Stimulated activated CD4-positive, alpha-beta T cell treated with anti-CD3 and anti-CD28 coated beads, Interleukin-12 subunit alpha, Interleukin-12 subunit beta, amount 100 ng/mL, for 4 hours (primary cell): ENCODE measurements around the gene F3.

Experiments
- DNase-seq: peaks from one replicate; pipeline ENCODE4 v3.0.0-alpha.2; 2020

F3 gene

DNA sequence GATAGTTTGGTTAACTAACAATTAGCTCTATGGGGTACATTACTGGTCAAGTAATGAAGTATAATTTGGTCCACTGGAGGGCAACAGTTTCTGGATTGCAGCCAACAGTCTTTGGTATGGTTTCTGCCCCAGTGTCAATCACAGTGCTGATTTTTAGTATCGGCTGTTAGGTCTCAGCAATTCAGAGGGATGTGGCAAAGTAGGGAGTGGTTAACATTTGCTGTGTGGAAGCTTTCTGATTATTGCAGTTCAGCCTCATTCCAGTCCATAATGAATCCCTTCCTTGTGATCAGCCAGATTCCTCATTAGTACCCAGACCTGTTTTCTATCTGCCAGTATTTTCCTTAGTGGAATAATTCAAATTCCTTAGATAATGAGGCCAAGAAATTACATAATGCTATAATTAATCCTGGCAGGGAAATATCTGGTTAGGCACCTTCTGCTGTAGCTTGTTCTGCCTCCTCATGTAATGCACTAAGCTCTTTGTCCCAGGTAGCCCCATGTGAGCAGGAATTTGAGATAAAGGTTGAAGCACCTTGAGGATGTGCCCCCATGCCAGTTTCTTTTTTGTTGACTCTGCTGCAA lies 14.0 kb downstream of the F3 start:
- DNase-seq, result no peak

DNA sequence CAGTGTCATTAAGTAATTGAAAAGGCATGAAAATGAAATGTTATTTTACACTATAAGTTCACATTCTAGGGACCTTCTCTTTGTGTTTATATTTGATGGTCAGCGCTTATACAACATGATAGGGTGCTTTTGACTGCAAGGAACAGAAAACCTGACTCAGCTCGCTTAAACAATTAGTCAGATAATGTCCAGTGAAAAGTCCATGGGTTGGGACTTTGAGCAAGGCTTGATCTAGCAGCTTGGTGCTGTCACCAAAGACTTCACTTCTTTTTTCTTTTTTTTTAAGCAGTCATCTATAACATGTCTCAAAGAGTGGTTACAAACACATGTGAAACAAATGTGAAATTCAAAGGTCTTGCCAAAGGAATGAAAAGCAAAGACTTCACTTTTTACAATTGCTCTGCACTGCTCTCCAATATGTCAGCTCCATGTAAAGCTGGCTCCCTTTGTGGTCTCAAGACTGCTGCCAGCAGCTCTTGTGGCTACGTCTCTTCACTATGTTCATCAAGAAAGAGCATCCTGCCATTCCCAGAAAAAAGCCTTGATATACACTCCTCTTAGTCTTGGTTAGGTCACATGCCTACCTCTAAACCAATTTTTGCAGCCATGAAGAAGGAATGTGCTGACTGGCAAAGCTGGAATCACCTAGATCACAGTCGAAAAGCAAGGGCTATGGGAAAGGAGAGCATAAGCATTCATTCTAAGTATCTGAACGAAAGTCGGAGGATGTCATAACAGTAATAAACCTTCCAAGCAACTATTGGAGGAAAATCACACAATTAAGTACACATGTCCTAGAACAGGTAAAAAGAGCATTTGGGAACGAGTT lies 15.2 kb downstream of the F3 start:
- no peak for DNase-seq

DNA sequence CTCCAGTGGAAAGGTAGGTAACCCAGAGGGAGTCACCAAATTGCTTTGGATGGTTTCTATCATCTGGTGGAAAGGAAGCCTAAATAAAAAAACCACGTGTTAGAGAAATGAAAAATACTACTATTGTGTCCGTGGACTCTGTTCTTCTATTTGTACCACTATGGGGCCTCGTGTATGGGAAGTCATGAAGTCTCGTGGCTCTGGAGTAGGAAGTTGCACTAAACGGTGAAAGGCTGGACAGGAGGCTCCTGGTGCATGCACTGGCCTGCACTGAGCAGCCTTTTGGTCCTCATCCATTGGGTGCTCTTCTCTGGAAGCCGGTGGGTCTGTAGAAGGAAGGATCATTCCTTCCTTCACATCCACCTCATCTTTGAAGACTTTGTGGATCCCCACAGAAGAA lies 17.0 kb downstream of the F3 start:
- DNase-seq, result no peak

DNA sequence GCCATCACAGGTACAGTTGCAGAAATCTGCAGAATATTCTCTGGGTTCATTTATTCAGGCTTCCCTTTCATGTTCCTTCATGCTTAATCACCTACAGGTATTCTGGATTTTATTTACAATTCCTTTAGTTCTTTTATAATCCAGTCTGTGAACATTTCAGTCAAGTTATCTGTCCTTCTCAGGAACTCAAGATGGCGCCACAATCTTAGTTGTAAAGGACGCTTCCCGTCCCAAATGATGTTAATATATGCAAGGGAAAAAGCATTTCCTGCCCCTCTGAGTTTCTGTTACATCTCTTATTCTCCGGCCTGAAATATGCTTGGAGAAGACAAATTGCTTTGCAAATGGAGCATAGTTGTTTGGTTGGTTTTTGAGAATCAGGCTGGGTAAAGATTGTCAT lies 19.3 kb downstream of the F3 start:
- DNase-seq, result no peak

DNA sequence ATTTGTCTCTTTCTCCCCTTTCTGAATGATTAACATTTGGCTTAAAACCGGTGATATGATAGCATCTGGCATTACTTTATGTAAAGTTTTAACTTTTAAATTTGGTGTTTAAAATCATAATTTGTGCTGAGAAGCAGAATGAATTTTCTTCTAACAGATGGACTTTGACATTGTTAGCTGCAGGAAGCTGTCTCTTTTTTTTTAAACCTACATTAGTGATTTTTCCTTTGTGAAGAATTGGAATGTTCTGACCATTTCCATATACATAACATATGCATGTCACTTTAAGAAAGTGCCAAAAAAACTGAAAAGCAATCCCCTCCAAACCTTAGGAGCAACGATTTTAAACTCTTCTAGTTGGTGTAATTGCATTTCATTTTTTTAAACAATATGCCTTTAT lies 22.2 kb downstream of the F3 start:
- no peak for DNase-seq

DNA sequence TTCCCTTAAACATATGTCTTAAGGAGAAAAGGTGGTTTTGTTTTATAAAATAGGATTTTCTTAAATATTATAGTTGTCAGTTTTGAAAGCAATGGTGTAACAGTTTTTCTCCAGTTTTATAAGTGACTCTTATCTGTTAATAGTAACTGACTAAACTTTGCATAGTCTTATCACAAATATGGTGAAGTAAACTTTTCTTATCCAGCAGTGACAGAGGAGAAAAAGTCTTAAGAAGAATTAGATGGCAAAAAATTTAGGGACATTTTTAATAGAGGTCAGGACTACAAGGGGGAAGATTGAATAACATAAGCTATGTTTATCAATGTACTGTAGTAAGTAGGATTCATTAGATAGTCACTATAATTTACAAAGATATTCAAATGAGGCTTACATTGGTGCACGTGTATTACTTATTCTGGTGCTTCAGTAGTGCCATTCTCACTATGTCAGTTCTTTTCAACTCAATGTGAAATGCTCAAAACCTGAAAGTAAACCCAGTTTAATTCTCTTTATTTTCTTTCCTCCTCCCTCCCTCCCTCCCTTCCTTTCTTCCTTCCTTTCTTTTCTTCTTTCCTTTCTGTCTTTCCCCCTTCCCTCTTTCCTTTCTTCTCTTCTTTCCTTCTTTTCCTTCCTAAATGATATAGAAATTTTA lies 26.1 kb downstream of the F3 start:
- no peak for DNase-seq

DNA sequence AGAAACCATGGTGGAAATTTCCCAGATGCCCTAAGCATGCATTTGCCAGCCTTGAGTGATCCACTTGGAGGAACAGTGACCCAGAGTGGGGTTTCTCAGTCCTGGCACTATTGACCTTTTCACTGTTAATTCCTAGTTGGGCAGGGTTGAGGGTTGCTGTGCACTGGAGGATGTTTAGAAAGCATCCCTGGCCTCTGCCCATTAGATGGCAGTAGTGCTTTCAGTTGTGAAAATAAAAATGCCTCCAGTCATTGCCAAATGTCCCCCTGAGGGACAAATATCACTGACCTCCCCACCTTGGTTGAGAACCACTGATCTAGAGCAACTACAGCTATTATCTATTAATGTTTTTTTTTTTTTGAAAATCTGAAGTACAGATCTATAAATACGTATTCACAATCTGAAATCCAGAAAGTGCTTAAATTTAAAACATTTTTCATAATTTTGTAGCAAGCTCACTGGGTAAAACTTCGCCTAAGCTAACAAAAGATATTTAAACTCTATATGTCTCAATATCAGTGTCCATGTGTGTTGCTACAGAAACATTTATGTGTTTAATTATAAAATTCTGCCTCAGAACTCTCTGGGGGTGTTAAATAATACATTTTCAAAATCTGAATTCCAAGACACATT lies 27.3 kb downstream of the F3 start:
- no peak for DNase-seq

DNA sequence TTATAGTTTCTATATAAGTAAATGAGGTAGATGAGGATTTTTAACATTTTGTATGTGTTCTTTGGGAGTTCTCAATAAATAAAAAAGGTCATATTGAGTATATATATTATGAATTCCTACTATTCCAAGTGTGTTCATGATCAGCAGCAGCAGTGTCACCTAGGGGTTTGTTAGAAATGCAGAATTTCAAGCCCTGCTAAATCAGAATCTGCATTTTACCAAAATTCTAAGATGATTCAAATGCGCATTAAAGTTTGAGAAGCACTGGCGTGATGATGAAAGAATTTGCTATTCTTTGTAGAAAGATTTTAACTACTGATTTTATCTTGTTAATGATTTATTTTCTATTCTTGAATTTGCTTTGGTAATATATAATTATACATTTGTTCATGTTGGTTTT lies 28.7 kb downstream of the F3 start:
- no peak for DNase-seq

DNA sequence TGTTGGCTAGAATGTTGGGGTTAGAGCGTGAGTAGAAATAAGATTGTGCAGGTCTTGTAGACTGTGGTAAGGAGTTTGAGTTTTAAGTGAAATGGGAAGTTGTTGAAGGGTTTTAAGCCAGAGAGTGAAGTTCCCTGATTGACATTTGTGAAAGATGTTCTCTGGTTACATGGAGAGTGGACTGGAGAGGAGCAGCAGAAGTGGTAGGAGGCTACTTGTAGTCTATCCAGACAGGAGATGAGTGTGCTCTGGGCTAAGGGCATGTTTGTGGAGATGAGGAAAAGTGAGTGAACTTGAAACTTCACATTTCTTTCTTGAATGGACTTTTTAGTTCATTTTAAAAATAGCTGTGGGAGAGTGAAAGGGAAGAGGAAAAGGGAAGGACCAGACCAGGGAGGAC lies 37.0 kb downstream of the F3 start:
- no peak for DNase-seq

DNA sequence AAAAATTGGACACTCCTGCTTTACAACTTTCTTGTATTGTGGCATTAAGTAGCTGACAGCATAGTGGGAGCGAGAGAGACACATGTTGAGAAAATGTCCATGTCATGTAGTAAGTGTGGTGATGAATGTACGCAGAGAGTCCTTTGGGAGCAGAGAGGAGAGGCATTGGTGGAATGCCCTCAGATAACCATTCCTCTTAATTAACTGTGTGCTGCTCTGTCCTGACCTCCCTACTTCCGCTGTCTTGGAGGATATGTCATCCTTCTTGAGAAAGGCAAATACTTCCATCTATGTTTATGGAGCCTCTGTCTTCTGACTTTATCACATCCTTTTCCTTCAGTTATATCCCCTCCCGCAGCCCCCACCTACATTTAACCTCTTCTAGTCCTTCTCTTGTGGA lies 38.4 kb downstream of the F3 start:
- no peak for DNase-seq

DNA sequence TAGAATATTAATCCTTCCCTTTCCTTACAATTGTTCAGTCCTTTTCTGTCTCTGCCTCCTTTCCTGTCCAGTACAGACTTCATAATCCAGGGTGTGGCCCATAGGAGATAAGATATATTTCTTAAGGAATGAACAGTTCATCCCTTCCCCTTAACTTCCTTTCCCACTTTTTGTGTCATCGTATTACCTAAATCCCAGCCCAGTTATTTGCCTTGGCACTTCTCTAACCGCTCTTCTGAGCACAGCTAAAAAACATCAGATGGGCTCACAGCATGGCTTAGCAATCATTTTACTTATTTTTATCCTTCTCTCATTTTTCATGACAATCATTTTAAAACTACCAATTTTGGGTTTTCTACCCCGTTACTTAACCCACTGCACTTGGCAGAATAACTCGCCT lies 39.6 kb downstream of the F3 start:
- no peak for DNase-seq

DNA sequence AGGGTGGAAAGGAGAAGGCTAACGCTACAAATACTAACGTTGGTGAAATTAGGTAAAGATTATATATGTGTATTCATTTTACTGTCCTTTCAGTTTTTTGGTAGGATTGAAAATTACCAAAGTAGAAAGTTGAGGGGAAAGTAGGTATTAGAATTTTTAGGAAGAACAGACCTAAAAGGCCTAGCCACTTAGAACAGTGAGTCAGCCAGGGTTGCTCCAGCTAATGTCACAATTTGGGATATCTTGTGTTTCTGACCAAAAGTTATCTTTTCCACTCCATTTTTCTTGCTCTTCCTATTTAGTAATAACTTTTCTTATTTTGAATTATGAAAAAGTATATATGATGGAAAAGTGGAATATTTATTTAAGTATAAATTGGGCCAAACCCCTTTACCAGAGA lies 40.1 kb downstream of the F3 start:
- no peak for DNase-seq

DNA sequence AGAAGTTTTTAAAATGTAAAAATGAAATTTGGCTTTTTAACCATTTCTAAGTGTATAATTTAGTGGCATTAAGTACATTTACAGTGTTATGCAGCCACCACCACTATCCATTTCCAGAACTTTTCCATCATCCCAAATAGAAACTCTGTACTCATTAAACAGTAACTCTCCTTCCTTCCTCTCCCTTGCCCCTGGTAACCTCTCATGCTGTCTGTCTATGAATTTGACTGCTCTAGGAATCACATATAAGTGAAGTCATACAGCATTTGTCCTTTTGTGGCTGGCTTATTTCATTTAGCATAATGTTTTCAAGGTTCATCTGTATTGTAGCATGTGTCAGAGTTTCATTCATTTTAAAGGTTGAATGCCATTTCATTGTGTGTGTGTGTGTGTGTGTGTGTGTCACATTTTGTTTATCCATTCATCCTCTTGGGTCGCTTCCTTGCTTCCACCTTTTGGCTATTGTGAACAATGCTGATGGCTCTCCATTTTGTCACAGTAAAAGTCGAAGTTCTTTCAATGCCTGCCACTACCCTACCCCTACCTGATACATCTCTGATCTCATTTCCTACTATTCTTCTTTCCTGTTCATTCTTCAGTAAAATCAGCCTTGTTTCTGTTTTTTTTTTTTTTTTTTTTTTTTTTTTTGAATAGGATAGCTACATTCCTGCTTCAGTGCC lies 45.3 kb downstream of the F3 start:
- no peak for DNase-seq

DNA sequence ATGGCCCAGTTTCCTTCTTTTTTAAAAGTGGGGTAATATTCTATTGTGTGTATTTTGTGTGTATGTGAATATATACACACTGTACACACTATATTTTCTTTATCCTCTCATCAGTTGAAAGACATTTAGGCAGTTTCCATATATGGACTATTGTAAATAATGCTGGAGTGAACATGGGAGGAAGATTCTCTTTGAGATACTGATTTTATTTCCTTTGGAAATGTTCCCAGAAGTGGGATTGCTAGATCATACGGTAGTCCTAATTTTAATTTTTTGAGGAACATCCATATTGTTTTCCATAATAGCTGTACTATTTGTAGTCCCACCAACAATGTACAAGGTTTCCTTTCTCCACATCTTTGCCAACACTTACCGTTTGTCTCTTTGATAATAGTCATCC lies 51.0 kb downstream of the F3 start:
- no peak for DNase-seq

DNA sequence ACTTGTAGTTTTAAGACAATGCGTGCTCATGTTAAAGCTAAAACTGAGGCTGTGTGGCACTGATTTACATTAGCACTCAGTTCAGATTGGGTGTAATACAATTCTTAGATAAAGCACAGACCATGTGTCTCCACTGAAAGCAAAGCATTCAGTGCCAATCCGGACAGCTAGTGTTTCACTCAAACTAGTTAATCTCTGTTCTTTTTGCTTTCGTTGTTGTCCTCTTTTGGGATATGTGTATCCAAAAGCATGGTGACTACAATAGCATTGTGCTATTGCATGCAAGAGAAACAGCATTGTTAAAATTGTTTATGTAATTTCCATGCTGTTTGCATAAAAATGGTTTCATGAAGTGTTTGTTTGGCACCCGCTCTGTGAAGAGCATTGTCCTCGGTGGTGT lies 54.6 kb downstream of the F3 start:
- DNase-seq, result no peak

DNA sequence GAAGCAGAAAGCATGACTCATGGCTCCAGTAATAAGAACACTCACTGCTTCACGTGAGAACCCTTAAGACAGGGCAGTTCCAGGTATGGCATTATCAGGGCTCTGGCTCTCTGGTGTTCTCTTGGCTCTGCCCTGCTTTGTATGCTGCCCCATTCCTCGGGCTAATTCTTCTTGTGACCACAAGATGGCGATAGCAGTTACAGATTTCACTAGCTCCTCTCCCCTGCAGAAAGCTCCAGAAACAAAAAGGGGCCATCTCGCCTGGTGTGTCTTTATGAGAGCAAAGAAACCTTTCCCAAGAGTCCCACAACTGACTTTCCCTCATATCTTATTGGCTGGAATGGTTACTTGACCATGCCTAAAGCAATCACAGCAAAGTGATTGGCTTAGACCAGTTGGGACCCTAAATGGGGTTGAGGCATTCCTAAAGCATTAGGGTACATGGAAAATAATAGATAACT lies 60.1 kb downstream of the F3 start:
- DNase-seq, result peak; percentile 1

DNA sequence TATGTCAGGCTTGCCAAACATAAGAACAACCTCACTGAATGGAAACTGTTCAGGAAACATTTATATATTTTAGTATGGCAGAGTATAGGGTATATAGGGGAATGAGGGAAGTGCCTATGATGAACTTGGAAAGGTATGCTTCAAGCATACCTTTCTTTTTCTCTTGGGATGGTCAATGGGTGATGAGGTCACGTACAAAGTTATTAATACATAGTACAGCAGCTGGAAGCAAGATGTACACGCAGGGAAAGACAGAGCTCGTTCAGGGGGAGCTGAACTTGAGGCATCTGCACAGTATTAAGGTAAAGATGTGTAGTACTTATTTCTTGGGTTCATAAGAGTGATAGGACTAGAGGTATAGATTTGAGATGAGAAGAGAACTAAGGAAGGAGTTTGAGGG lies 61.9 kb downstream of the F3 start:
- no peak for DNase-seq
